ENCODE measurements around the gene VSIG2.

VSIG2 gene

DNA sequence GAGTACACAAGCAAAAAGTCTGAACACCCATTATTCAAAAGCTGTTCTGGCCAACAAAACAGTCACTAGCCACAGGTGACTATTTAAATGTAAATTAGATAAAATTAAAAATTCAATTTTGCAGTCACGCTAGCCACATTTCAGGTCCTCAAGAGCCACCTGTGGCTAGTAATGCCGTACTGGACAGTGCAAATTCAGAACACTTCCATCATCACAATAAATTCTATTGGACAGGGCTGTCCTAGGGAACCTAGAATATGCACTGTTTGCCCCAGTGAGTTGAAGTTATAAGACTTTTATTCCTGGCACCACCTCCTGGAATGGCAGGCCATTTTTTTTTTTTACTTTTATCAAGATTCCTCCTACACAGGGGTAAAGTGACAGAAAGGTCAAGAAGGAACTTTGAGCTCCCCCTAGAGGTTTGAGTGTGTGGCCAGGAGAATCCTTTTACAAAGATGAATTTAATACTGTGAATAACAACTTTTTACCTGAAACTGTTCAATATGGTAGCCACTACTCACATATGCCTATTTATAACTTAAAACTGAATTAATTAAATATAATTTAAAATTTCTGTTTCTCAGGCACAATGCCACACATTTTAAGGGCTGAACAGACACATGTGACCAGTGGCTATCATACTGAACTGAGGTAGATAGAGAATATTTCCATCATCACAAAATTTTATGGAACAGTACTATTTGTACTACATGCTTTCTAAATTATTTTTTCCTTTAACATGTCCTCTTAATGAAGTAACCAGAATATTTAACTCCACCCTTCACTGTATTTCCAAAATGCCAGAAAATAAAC is 41.6 kb upstream of the VSIG2 start:
- TF ChIP-seq, protein P1, sequence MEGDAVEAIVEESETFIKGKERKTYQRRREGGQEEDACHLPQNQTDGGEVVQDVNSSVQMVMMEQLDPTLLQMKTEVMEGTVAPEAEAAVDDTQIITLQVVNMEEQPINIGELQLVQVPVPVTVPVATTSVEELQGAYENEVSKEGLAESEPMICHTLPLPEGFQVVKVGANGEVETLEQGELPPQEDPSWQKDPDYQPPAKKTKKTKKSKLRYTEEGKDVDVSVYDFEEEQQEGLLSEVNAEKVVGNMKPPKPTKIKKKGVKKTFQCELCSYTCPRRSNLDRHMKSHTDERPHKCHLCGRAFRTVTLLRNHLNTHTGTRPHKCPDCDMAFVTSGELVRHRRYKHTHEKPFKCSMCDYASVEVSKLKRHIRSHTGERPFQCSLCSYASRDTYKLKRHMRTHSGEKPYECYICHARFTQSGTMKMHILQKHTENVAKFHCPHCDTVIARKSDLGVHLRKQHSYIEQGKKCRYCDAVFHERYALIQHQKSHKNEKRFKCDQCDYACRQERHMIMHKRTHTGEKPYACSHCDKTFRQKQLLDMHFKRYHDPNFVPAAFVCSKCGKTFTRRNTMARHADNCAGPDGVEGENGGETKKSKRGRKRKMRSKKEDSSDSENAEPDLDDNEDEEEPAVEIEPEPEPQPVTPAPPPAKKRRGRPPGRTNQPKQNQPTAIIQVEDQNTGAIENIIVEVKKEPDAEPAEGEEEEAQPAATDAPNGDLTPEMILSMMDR (conservative IDR thresholded peaks at IDR 0.05) = peak; percentile 93
- no peak overlapping the region for H3K27ac ChIP-seq

DNA sequence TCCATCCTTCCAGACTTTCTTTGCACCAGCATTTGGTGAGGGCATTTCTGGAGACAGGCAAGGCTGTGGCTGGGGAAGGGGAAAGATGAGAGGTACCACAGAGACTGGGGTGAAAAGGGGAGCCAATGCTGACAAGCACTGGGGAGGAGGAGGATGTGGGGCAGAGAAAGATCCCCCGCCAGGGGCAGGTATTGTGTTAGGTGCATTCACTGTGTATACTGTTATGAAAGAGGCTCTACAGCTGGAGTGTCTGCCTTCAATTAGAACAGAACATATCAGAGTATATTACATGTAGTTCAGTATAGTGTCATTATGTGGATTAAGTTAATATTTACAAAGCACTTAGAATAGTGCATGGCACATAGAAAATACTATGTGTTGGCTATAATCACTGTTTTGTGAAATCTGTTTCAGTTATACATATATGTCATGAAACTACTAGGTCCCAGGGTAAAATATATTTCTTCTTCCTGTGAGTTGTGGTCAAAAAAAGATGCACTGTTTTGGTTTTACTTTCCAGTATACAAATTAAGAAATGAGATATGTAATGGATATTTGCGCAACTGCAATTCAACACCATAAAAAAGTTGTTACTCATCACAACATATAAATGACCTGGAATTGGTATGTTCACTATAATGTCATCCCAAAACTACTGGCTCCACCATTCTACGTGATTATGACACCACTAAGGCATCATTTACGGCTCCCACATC is 39.7 kb upstream of the VSIG2 start:
- TF ChIP-seq, protein P1 (conservative IDR thresholded peaks at IDR 0.05) = no peak
- H3K27ac ChIP-seq = no peak overlapping the region

DNA sequence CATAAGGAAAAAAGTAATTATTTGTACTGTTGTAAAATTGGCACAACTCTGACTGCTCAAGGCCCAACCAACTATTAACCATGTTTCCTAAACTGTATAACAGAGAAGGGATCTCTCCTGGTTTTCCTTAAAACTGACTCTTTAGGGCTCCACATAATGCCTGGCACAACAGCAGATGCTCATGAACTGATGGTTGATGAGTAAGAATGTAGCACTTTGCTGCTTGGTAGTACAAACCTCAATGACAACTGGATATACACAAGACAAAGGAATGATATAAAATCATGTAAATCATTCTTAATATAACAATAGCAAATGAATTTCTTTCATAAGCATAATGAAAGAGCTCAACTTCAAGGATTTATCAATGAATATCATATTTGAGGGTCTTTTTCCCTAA is 36.5 kb upstream of the VSIG2 start:
- H3K27ac ChIP-seq = no peak overlapping the region
- TF ChIP-seq, protein P1 (conservative IDR thresholded peaks at IDR 0.05) = no peak

DNA sequence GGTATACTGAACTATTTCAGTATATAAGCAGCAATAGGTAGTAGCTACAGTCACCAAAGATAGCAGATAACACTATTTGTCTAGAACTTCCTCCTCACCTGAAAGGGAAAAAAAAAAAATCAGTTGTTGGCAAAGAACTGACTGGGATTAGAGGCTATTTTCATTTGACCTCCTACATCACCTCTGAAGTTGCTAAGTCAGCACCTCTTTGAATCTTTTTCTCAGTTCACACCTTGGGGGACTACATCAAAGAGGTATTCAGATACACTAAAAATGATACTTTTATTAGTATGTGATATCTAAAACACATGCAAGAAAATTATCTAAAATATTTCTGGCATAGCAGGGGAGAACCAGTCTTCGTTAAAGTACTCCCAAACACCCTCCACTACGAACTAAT is 32.0 kb upstream of the VSIG2 start:
- no peak overlapping the region for H3K27ac ChIP-seq
- TF ChIP-seq, protein P1 (conservative IDR thresholded peaks at IDR 0.05) = no peak

DNA sequence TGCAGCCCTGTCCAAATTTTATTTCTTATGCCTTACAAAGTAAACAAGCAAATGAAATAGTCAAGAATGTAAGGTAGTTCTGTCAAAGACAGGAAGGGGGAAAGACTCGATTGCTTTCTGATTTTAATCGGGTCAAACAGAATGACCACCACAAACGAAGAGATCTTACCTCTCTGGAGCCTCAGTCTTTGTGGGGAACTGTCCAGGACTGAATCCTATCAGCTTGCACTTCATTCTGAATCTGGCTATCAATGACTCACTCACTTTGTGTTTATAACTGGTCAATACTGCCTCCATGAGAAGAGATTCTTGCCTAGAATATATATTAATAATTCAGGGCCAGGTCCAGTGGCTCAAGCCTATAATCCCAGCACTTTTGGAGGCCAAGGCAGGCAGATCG is 30.9 kb upstream of the VSIG2 start:
- TF ChIP-seq, protein P1 (conservative IDR thresholded peaks at IDR 0.05) = no peak
- no peak overlapping the region for H3K27ac ChIP-seq

DNA sequence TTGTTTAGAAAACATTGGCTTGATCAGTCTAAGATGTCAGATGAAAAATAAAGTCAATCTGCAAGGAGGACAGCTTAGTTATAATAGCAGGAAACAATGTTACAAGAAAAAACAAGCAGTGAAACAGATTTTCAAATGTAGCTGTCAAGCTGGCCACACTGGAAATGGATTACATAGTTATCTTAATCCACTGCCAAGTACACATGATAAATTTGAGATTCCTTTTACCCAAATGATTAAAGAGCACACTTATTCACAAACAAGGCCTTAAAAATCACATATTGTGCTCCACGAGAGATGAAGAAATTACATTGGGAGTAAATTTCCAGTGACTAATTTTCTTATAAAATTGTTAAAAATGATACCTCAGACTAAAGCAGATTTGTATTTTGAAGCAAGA is 27.5 kb upstream of the VSIG2 start:
- H3K27ac ChIP-seq = no peak overlapping the region

GRCh38 chr11:124778281-124778680 is 26.2 kb upstream of the VSIG2 start:
- TF ChIP-seq, protein P1 (conservative IDR thresholded peaks at IDR 0.05) = peak; percentile 46
- H3K27ac ChIP-seq = no peak overlapping the region

More for the DNA sequence above, 27.5 kb upstream of the VSIG2 start:
- TF ChIP-seq, protein P1 (conservative IDR thresholded peaks at IDR 0.05) = no peak
